H9 (cell line): Measurements from ENCODE around the gene RASA3. TPM values are rescaled to one million over a fixed set of nuclear protein-coding genes. Genes with fewer than 3 reads are reported as not detected.

Source experiments
- DNase-seq: peaks from one replicate; pipeline ENCODE4 v3.0.0-alpha.2; 2017
- H2AFZ ChIP-seq: one replicate; pipeline ENCODE4 v1.6.1; 2013; ENCODE audit warnings: mild to moderate bottlenecking, low read length, control low read depth, moderate library complexity
- H2AK5ac ChIP-seq: 2 replicates; pipeline ENCODE4 v1.6.1; 2013; ENCODE audit warnings: low read length, control low read depth, mixed read lengths; ENCODE audit not compliant: insufficient read length
- H2BK120ac ChIP-seq: one replicate; pipeline ENCODE4 v1.6.1; 2013; ENCODE audit warnings: low read depth, mild to moderate bottlenecking, low read length, control low read depth, inconsistent platforms; ENCODE audit not compliant: poor library complexity, severe bottlenecking
- H2BK12ac ChIP-seq: 2 replicates; pipeline ENCODE4 v1.6.1; 2013; ENCODE audit warnings: low read length, control low read depth, mixed read lengths, low read depth; ENCODE audit not compliant: insufficient read length
- H2BK15ac ChIP-seq: 2 replicates; pipeline ENCODE4 v1.6.1; 2013; ENCODE audit warnings: low read depth, low read length, control low read depth
- H2BK20ac ChIP-seq: one replicate; pipeline ENCODE4 v1.6.1; 2013; ENCODE audit warnings: low read depth, mild to moderate bottlenecking, low read length, control low read depth, inconsistent platforms; ENCODE audit not compliant: poor library complexity, severe bottlenecking
- H2BK5ac ChIP-seq: 2 replicates; pipeline ENCODE4 v1.6.1; 2013; ENCODE audit warnings: low read length, control low read depth, mixed read lengths; ENCODE audit not compliant: insufficient read length
- H3K14ac ChIP-seq: 2 replicates; pipeline ENCODE4 v1.6.1; 2013; ENCODE audit warnings: low read length, control low read depth; ENCODE audit not compliant: insufficient read depth
- H3K18ac ChIP-seq: 2 replicates; pipeline ENCODE4 v1.6.1; 2013; ENCODE audit warnings: low read depth, mild to moderate bottlenecking, mixed read lengths, low read length, control low read depth; ENCODE audit not compliant: insufficient read length
- H3K23ac ChIP-seq: 2 replicates; pipeline ENCODE4 v1.6.1; 2013; ENCODE audit warnings: low read length, control low read depth, mixed read lengths, low read depth; ENCODE audit not compliant: insufficient read length
- H3K23me2 ChIP-seq: 2 replicates; pipeline ENCODE4 v1.6.1; 2013; ENCODE audit warnings: low read depth, mild to moderate bottlenecking, mixed read lengths, low read length, control low read depth; ENCODE audit not compliant: insufficient read length, poor library complexity, severe bottlenecking
- H3K27ac ChIP-seq: 2 replicates; pipeline ENCODE4 v1.5.1; 2013; ENCODE audit warnings: low read length, control low read depth, mixed read lengths, low read depth; ENCODE audit not compliant: insufficient read length
- H3K27me3 ChIP-seq: 2 replicates; pipeline ENCODE4 v1.6.1; 2013; ENCODE audit warnings: low read length, control low read depth, inconsistent platforms; ENCODE audit not compliant: insufficient read depth
- H3K4ac ChIP-seq: 2 replicates; pipeline ENCODE4 v1.6.1; 2013; ENCODE audit warnings: low read depth, mild to moderate bottlenecking, control low read depth, inconsistent platforms, low read length, moderate library complexity
- H3K4me1 ChIP-seq: 2 replicates; pipeline ENCODE4 v1.6.1; 2013; ENCODE audit warnings: low read length, control low read depth, inconsistent platforms; ENCODE audit not compliant: insufficient read depth
- H3K4me2 ChIP-seq: 2 replicates; pipeline ENCODE4 v1.6.1; 2013; ENCODE audit warnings: low read length, control low read depth, mixed read lengths; ENCODE audit not compliant: insufficient read length, insufficient read depth
- H3K56ac ChIP-seq: 2 replicates; pipeline ENCODE4 v1.6.1; 2013; ENCODE audit warnings: low read depth, mild to moderate bottlenecking, mixed read lengths, low read length, control low read depth; ENCODE audit not compliant: insufficient read length
- H3K79me1 ChIP-seq: 2 replicates; pipeline ENCODE4 v1.6.1; 2013; ENCODE audit warnings: low read depth, mild to moderate bottlenecking, moderate library complexity, low read length, control low read depth, inconsistent platforms; ENCODE audit not compliant: insufficient read depth, poor library complexity, severe bottlenecking
- H3K79me2 ChIP-seq: 2 replicates; pipeline ENCODE4 v1.6.1; 2013; ENCODE audit warnings: low read length, control low read depth, inconsistent platforms; ENCODE audit not compliant: insufficient read depth
- H3K9ac ChIP-seq: 2 replicates; pipeline ENCODE4 v1.6.1; 2013; ENCODE audit warnings: low read length, control low read depth, mixed read lengths; ENCODE audit not compliant: insufficient read length; ENCODE audit errors: extremely low read depth
- H3K9me3 ChIP-seq: one replicate; pipeline ENCODE4 v1.6.1; 2013; ENCODE audit warnings: low read depth, low read length, inconsistent platforms; ENCODE audit not compliant: control insufficient read depth
- H3T11ph ChIP-seq: one replicate; pipeline ENCODE4 v1.6.1; 2013; ENCODE audit warnings: mild to moderate bottlenecking, low read length, control low read depth, inconsistent platforms
- H4K20me1 ChIP-seq: one replicate; pipeline ENCODE4 v1.6.1; 2013; ENCODE audit not compliant: control insufficient read depth, insufficient read length, insufficient read depth
- H4K5ac ChIP-seq: 2 replicates; pipeline ENCODE4 v1.6.1; 2013; ENCODE audit warnings: low read depth, mild to moderate bottlenecking, mixed read lengths, low read length, control low read depth; ENCODE audit not compliant: insufficient read length
- H4K8ac ChIP-seq: replicated peaks from 2 replicates; pipeline ENCODE4 v1.6.1; 2013; ENCODE audit warnings: low read length, control low read depth, mixed read lengths, low read depth; ENCODE audit not compliant: insufficient read length
- H4K91ac ChIP-seq: 2 replicates; pipeline ENCODE4 v1.6.1; 2013; ENCODE audit warnings: low read depth, mild to moderate bottlenecking, moderate library complexity, mixed read lengths, low read length, control low read depth; ENCODE audit not compliant: insufficient read length
- H3K27ac Mint-ChIP-seq, 3 experiments: 2 replicates in 2 of 3; 3 replicates in 1 of 3; pipeline ENCODE4 v1.8.0; 2020 to 2021; ENCODE audit warnings: mixed read lengths in 3 of 3, mild to moderate bottlenecking in 1 of 3, moderate library complexity in 1 of 3
- H3K27me3 Mint-ChIP-seq: 2 replicates; pipeline ENCODE4 v1.8.0; 2021; ENCODE audit warnings: low read depth, mild to moderate bottlenecking, moderate library complexity, mixed read lengths
- H3K36me3 Mint-ChIP-seq, 3 experiments: 2 replicates in 2 of 3; 3 replicates in 1 of 3; pipeline ENCODE4 v1.8.0; 2020 to 2021; ENCODE audit warnings: low read depth in 3 of 3, mixed read lengths in 3 of 3; ENCODE audit not compliant: insufficient read depth in 1 of 3
- H3K4me1 Mint-ChIP-seq, 2 experiments: 2 replicates each; pipeline ENCODE4 v1.8.0; 2020; ENCODE audit warnings: mixed read lengths in 2 of 2
- H3K4me3 Mint-ChIP-seq, 2 experiments: 2 replicates in 1 of 2; 3 replicates in 1 of 2; pipeline ENCODE4 v1.8.0; 2020 to 2021; ENCODE audit warnings: mild to moderate bottlenecking in 2 of 2, mixed read lengths in 2 of 2, moderate library complexity in 1 of 2
- H3K9me3 Mint-ChIP-seq, 2 experiments: 2 replicates in 1 of 2; 3 replicates in 1 of 2; pipeline ENCODE4 v1.8.0; 2020; ENCODE audit warnings: mild to moderate bottlenecking in 2 of 2, mixed read lengths in 2 of 2, moderate library complexity in 1 of 2
- WGBS: extraction: QIAGEN DNeasy Blood & Tissue Kit; methylation state at CpG from one replicate; pipeline ENCODE4 v1.1.7; 2013; ENCODE audit warnings: missing lambda C conversion rate, low lambda C conversion rate, mixed read lengths; ENCODE audit not compliant: insufficient read length; ENCODE audit errors: extremely low coverage; 5-methylcytosine and 5-hydroxymethylcytosine counted together
- total RNA-seq: library from RNA; stranded (reverse); gene quantifications from 2 replicates; pipeline ENCODE4 v1.2.1, GENCODE V29; 2021
- TF ChIP-seq, protein P1 (sequence below): fragments of 200-600 bp; sonication (generic); conservative IDR thresholded peaks from 3 replicates; pipeline ENCODE4 v1.8.0; 2021; ENCODE audit warnings: antibody characterized with exemption, mild to moderate bottlenecking

The RASA3 gene
- total RNA-seq, 1 experiment from 2014 or later: 12.3 TPM

DNA sequence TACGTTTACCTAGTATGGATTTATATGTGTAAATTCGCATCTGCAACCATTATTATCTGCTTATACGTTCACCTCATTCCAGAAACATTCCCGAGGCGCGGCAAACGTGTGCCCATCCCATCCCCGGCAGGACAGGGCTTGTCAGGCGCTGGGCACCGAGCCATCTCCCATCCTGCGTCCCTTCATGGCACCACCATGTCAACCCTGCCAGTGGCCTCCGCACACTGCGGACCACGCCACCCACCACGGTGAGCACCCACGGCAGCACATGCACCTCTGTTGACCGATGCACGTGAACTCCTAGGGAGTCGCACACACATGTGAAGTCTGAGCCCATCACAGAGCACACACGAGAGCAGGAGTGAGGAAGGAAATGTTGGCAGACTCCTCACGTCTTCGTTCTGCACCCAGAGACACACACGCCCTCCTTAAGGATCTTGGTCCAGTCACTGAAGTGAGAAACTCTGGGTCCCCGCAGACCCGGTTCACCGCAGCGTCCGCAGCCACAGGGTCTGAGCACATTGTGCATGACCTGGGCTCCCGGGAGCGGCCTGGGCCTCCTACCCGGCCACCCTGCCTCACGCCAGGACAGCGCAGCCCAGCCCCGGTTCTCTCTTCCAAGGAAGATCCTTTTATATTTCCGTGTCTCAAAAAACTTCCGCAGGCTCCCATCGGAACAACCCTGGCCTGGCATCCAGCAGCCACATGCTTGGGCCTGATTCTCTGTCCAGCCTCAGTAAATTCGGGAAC lies 90.2 kb downstream of the RASA3 start:
- Histone ChIP-seq H3K23ac (no peak overlapping the region), H3K4ac (no peak overlapping the region), H3K9ac (no peak overlapping the region), H3K18ac (no peak overlapping the region), H2BK12ac (no peak overlapping the region), H3K27ac (no peak overlapping the region), H3K79me2 (peaks cover 4% of the 10 kb centered on the region; the same call in 1 of the 2 replicates), H2BK120ac (no peak overlapping the region), H3T11ph (no peak overlapping the region), H4K5ac (no peak overlapping the region), H4K91ac (no peak overlapping the region), H2BK5ac (no peak overlapping the region), H3K4me1 (no peaks in the 10 kb centered on the region), H3K9me3 (no peaks in the 10 kb centered on the region), H3K56ac (no peak overlapping the region), H3K23me2 (no peaks in the 10 kb centered on the region), H3K14ac (no peak overlapping the region), H3K79me1 (no peaks in the 10 kb centered on the region), H3K4me2 (no peak overlapping the region), H2AK5ac (no peak overlapping the region), H2BK15ac (no peak overlapping the region), H4K8ac (no peak overlapping the region), H2BK20ac (no peak overlapping the region), H3K27me3 (no peaks in the 10 kb centered on the region), H4K20me1 (peaks cover under 1% of the 10 kb centered on the region), H2AFZ (no peak overlapping the region)
- H3K9me3 Mint-ChIP-seq: no peaks in the 10 kb centered on the region; a peak in 2 of 5 replicates
- peaks cover 9 to 29% of the 10 kb centered on the region in 2 experiments for H3K4me1 Mint-ChIP-seq
- peak overlapping the region in 1 of 3 experiments; percentile 49; a peak in 1 of 7 replicates for H3K27ac Mint-ChIP-seq
- no peaks in the 10 kb centered on the region for H3K27me3 Mint-ChIP-seq
- DNase-seq: no peak
- H3K36me3 Mint-ChIP-seq: peaks cover 0 to 4% (median 0%) of the 10 kb centered on the region in 3 experiments; a peak in 1 of 7 replicates
- no peak overlapping the region for H3K4me3 Mint-ChIP-seq
- TF ChIP-seq, protein P1, sequence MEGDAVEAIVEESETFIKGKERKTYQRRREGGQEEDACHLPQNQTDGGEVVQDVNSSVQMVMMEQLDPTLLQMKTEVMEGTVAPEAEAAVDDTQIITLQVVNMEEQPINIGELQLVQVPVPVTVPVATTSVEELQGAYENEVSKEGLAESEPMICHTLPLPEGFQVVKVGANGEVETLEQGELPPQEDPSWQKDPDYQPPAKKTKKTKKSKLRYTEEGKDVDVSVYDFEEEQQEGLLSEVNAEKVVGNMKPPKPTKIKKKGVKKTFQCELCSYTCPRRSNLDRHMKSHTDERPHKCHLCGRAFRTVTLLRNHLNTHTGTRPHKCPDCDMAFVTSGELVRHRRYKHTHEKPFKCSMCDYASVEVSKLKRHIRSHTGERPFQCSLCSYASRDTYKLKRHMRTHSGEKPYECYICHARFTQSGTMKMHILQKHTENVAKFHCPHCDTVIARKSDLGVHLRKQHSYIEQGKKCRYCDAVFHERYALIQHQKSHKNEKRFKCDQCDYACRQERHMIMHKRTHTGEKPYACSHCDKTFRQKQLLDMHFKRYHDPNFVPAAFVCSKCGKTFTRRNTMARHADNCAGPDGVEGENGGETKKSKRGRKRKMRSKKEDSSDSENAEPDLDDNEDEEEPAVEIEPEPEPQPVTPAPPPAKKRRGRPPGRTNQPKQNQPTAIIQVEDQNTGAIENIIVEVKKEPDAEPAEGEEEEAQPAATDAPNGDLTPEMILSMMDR: no peak
- WGBS: no CpG with 5 or more reads among the region's 38 CpGs
